ENCODE results near the gene ABCB8. TPM values are rescaled to one million over a fixed set of nuclear protein-coding genes. Genes with fewer than 3 reads are reported as not detected.
A peak's percentile ranks its signal among the peaks of the same experiment; 100 is the strongest.

The ABCB8 gene
- total RNA-seq, 1 donor from 2014 or later, result 57.4 TPM

- Mint-ChIP-seq H3K36me3 (ENCODE audit: low read depth) (peaks cover 22% of the 10 kb centered on the region), H3K27me3 (no peaks in the 10 kb centered on the region), H3K27ac (no peak overlapping the region), H3K4me3 (no peak overlapping the region), H3K9me3 (no peaks in the 10 kb centered on the region), H3K4me1 (peaks cover 14% of the 10 kb centered on the region)
- intact Hi-C loops (cut with micrococcal nuclease), result no loop called here
- no peak for DNase-seq
Measured at GRCh38 chr7:151064454-151064853, 36.2 kb downstream of the ABCB8 start.

DNA sequence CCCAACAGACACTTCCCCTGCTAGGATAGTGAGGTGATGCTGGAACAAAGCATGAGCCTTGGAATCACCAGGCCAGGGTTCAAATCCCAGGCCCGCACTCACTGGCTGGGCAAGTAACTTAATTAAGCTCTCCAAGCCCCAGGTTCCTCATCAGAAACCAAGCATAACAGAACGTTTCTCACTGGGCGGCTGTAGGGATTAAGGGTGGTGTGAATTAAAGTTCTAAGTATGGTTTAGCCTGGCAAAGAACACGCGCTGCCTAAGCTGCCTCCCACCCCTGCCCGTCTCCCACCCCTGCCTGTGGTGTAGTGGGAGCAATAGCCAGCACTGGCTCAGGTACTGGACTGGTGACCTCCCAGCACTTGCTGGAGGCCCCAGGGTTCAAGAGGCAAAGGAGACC, 36.7 kb downstream of the ABCB8 start:
- DNase-seq, result no peak
- no peaks in the 10 kb centered on the region for H3K27me3 Mint-ChIP-seq
- H3K27ac Mint-ChIP-seq, result no peak overlapping the region
- peaks cover 22% of the 10 kb centered on the region for H3K36me3 Mint-ChIP-seq (ENCODE audit: low read depth)
- intact Hi-C loops (cut with micrococcal nuclease), result no loop called here
- no peaks in the 10 kb centered on the region for H3K9me3 Mint-ChIP-seq
- no peak overlapping the region for H3K4me3 Mint-ChIP-seq
- peaks cover 14% of the 10 kb centered on the region for H3K4me1 Mint-ChIP-seq

- peaks cover 23% of the 10 kb centered on the region for H3K36me3 Mint-ChIP-seq (ENCODE audit: low read depth)
- no peak overlapping the region for H3K4me3 Mint-ChIP-seq
- no peak overlapping the region for H3K27ac Mint-ChIP-seq
- peaks cover 13% of the 10 kb centered on the region for H3K4me1 Mint-ChIP-seq
- H3K27me3 Mint-ChIP-seq, result no peaks in the 10 kb centered on the region
- intact Hi-C loops (cut with micrococcal nuclease), result no loop called here
- no peaks in the 10 kb centered on the region for H3K9me3 Mint-ChIP-seq
- no peak for DNase-seq
Measured at GRCh38 chr7:151065516-151065915, 37.3 kb downstream of the ABCB8 start.

DNA sequence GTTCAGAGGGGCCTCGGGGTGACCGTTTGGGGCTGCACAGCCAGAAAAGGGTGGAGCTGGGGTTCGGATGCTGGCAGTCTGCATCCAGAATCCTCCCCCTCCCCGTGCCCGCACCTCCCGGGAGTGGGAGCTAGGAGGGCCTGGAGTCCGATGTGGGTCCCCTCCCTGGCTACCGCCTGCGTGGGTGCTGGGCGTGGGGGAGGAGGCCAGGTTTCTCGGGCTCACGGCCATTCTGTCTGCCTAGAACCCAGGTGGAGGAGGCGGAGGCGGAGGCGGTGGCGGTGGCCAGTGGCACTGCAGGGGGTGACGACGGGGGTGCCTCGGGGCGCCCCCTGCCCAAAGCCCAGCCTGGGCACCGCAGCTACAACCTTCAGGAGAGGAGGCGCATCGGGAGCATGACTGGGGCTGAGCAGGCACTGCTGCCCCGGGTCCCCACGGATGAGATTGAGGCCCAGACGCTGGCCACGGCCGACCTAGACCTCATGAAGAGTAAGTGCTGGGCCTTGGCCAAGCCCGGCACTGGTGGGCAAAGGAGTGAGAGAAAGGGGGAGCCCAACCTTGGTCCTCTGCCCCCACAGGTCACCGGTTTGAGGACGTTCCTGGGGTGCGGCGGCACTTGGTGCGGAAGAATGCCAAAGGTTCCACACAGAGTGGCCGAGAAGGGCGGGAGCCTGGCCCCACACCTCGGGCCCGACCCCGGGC, 38.2 kb downstream of the ABCB8 start:
- no peak for DNase-seq
- intact Hi-C loops (cut with micrococcal nuclease), result no loop called here
- Mint-ChIP-seq H3K4me3 (no peak overlapping the region), H3K9me3 (no peaks in the 10 kb centered on the region), H3K27ac (no peak overlapping the region), H3K36me3 (ENCODE audit: low read depth) (peaks cover 24% of the 10 kb centered on the region), H3K27me3 (no peaks in the 10 kb centered on the region), H3K4me1 (peaks cover 5% of the 10 kb centered on the region)

- no peaks in the 10 kb centered on the region for H3K9me3 Mint-ChIP-seq
- DNase-seq, result no peak
- no peaks in the 10 kb centered on the region for H3K27me3 Mint-ChIP-seq
- no peak overlapping the region for H3K4me3 Mint-ChIP-seq
- H3K27ac Mint-ChIP-seq, result no peak overlapping the region
- intact Hi-C loops (cut with micrococcal nuclease), result no loop called here
- H3K4me1 Mint-ChIP-seq, result peaks cover 2% of the 10 kb centered on the region
- peaks cover 29% of the 10 kb centered on the region for H3K36me3 Mint-ChIP-seq (ENCODE audit: low read depth)
Measured at GRCh38 chr7:151068069-151068773, 40.0 kb downstream of the ABCB8 start.

DNA sequence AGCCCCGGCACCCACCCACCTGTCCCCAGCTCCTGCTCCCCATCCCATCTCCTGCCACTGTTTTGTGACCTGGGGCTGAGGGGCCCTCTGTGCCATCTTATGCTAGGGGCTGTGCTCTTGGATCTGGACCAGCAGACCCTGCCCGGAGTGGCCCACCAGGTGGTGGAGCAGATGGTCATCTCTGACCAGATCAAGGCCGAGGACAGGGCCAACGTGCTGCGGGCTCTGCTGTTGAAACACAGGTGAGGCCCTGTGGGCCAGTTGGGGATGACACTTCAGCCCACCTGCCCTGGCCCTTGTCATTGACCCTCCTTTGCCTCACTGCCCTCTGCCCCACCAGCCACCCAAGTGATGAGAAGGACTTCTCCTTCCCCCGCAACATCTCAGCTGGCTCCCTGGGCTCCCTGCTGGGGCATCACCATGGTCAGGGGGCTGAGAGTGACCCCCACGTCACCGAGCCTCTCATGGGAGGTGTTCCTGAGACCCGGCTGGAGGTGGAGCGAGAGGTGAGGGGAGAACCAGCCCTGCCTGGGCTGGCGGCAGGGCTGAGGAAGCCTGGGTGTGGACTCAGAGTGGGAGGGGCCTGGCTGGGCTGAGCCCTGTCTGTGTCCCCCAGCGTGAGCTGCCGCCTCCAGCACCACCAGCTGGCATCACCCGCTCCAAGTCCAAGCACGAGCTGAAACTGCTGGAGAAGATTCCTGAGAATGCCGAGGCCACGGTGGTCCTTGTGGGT, 41.8 kb downstream of the ABCB8 start:
- H3K4me1 Mint-ChIP-seq, result peaks cover 2% of the 10 kb centered on the region
- H3K9me3 Mint-ChIP-seq, result no peaks in the 10 kb centered on the region
- no peak overlapping the region for H3K27ac Mint-ChIP-seq
- no peak overlapping the region for H3K4me3 Mint-ChIP-seq
- intact Hi-C loops (cut with micrococcal nuclease), result no loop called here
- H3K27me3 Mint-ChIP-seq, result no peaks in the 10 kb centered on the region
- peaks cover 35% of the 10 kb centered on the region for H3K36me3 Mint-ChIP-seq (ENCODE audit: low read depth)
- no peak for DNase-seq

DNA sequence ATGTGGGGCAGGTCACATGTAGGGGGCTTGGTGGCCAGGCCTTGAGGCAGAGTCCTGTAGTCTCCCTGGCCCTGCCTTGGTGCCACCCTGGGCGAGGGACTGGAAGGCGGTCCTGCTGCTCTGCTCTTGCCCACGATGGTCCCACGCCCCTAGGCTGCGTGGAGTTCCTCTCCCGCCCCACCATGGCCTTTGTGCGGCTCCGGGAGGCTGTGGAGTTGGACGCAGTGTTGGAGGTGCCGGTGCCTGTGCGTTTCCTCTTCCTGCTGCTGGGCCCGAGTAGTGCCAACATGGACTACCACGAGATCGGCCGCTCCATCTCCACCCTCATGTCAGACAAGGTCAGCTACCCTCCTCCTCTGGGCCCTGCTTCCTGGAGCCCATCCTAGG, 42.3 kb downstream of the ABCB8 start:
- H3K9me3 Mint-ChIP-seq, result no peaks in the 10 kb centered on the region
- DNase-seq, result no peak
- intact Hi-C loops (cut with micrococcal nuclease), result no loop called here
- H3K36me3 Mint-ChIP-seq (ENCODE audit: low read depth), result peaks cover 32% of the 10 kb centered on the region
- no peak overlapping the region for H3K4me3 Mint-ChIP-seq
- no peaks in the 10 kb centered on the region for H3K27me3 Mint-ChIP-seq
- no peak overlapping the region for H3K27ac Mint-ChIP-seq
- peaks cover 2% of the 10 kb centered on the region for H3K4me1 Mint-ChIP-seq

- H3K9me3 Mint-ChIP-seq, result no peaks in the 10 kb centered on the region
- H3K4me3 Mint-ChIP-seq, result no peak overlapping the region
- H3K4me1 Mint-ChIP-seq, result peaks cover 2% of the 10 kb centered on the region
- H3K27me3 Mint-ChIP-seq, result no peaks in the 10 kb centered on the region
- no peak overlapping the region for H3K27ac Mint-ChIP-seq
- intact Hi-C loops (cut with micrococcal nuclease), result no loop called here
- peaks cover 38% of the 10 kb centered on the region for H3K36me3 Mint-ChIP-seq (ENCODE audit: low read depth)
- no peak for DNase-seq
Measured at GRCh38 chr7:151071032-151071866, 43.0 kb downstream of the ABCB8 start.

DNA sequence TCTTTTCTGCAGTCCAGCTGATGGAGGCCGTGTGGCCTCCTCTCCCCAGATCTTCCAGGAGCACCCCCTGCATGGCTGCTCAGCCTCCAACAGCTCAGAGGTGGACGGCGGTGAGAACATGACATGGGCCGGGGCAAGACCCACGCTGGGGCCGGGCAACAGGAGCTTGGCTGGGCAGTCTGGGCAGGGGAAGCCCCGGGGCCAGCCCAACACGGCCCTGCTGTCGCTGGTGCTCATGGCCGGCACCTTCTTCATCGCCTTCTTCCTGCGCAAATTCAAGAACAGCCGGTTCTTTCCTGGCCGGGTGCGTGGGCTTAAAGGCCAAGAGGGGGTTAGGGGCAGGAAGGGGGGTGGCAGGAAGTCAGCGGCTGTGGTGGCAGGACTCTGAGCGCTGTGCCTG, 45.7 kb downstream of the ABCB8 start:
- no peak overlapping the region for H3K4me3 Mint-ChIP-seq
- intact Hi-C loops (cut with micrococcal nuclease), result no loop called here

DNA sequence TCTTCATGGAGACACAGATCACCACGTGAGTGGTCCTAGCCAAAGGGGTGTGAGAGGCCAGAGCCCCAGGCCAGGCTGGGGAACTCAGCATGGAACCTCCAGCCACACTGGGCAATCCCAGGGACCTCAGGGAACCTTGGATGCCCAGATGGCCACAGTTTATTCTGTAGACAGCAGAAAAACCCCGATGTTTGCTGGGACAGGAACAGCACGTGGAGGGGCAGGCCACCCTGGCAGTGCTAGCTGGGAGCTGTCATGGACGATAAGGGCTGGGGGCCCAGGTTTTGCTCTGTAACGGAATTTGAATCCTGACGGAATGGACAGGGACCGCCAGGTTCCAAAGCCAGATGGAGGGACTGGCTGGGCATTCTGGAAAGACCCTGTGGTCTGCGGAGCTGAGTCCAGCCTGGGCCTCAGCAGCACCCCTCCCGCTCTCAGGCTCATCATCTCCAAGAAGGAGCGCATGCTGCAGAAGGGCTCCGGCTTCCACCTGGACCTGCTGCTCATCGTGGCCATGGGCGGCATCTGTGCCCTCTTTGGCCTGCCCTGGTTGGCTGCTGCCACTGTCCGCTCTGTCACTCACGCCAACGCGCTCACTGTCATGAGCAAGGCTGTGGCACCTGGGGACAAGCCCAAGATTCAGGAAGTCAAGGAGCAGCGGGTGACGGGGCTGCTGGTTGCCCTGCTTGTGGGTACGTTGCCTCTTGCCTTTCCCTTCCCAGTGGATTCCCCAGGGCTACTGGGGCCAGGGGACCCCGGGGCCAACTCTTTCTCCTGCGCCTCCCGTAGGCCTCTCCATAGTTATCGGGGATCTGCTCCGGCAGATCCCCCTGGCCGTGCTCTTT, 46.8 kb downstream of the ABCB8 start:
- intact Hi-C loops (cut with micrococcal nuclease), result no loop called here
- Mint-ChIP-seq H3K4me1 (peaks cover 11% of the 10 kb centered on the region), H3K27me3 (no peaks in the 10 kb centered on the region), H3K27ac (peak overlapping the region; percentile 15), H3K4me3 (no peak overlapping the region), H3K36me3 (ENCODE audit: low read depth) (peaks cover 35% of the 10 kb centered on the region), H3K9me3 (no peaks in the 10 kb centered on the region)
- no peak for DNase-seq

More for the DNA sequence above, 45.7 kb downstream of the ABCB8 start:
- H3K27ac Mint-ChIP-seq, result no peak overlapping the region
- H3K36me3 Mint-ChIP-seq (ENCODE audit: low read depth), result peaks cover 33% of the 10 kb centered on the region
- no peak for DNase-seq
- no peaks in the 10 kb centered on the region for H3K27me3 Mint-ChIP-seq
- H3K9me3 Mint-ChIP-seq, result no peaks in the 10 kb centered on the region
- peaks cover 6% of the 10 kb centered on the region for H3K4me1 Mint-ChIP-seq

GRCh38 chr7:151075662-151075971, 47.4 kb downstream of the ABCB8 start:
- Mint-ChIP-seq H3K27ac (no peak overlapping the region), H3K27me3 (no peaks in the 10 kb centered on the region), H3K9me3 (no peaks in the 10 kb centered on the region), H3K36me3 (ENCODE audit: low read depth) (peaks cover 34% of the 10 kb centered on the region), H3K4me3 (no peak overlapping the region), H3K4me1 (peaks cover 11% of the 10 kb centered on the region)
- no peak for DNase-seq
- intact Hi-C loops (cut with micrococcal nuclease), result no loop called here

- no peak overlapping the region for H3K4me3 Mint-ChIP-seq
- no peaks in the 10 kb centered on the region for H3K27me3 Mint-ChIP-seq
- intact Hi-C loops (cut with micrococcal nuclease), result no loop called here
- DNase-seq, result no peak
- no peaks in the 10 kb centered on the region for H3K9me3 Mint-ChIP-seq
- no peak overlapping the region for H3K27ac Mint-ChIP-seq
- H3K4me1 Mint-ChIP-seq, result peaks cover 11% of the 10 kb centered on the region
- H3K36me3 Mint-ChIP-seq (ENCODE audit: low read depth), result peaks cover 33% of the 10 kb centered on the region
Measured at GRCh38 chr7:151075978-151076426, 47.8 kb downstream of the ABCB8 start.
